ENCODE data around the gene TMEM117.

DNA sequence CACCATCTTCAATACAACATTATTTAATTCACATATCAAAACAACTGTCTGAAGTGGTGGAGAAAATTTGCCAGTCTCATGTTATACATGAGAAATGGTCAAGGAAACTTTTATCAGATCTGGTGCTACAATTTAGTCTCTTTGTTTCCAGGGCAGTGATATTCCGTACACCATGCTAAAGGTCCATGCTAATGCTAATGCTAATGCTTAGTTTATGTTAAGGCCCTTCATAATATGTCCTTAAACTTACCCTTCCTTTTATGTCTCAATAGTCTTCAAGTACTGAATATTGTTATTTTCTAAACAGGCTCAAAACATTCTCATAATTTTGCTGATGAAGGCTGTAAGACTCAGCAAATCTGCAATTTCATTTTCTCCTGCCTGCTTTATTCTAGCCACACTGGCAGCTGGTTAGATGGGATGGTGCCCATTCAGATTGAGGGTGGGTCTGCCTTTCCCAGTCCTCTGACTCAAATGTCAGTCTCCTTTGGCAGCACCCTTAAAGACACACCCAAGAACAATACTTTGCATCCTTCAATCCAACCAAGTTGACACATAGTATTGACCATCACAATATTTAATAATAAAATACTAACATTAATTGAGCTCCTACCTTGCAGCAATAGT is 59.8 kb downstream of the TMEM117 start:
- TF ChIP-seq POLR2A (IDR thresholded peaks at IDR 0.05; ENCODE audit: low read length) (no peak), GATA1 (IDR thresholded peaks at IDR 0.05; ENCODE audit: low read depth, low read length) (no peak)
